ENCODE measurements around the gene UBE2E1. TPM values are rescaled to one million over a fixed set of nuclear protein-coding genes. Genes with fewer than 3 reads are reported as not detected.

UBE2E1 gene
- total and polyA plus RNA-seq, 2 donors (not counting 1 experiment from before 2014, with no cell fraction given), result 129 to 174 TPM

GRCh38 chr3:23919628-23920027 lies 113.9 kb downstream of the UBE2E1 start:
- no peaks in the 10 kb centered on the region for H3K27me3 ChIP-seq (ENCODE audit: control insufficient read depth, insufficient read depth, low read length)
- TF ChIP-seq CTCF (conservative IDR thresholded peaks at IDR 0.05 in 1 of 2, IDR thresholded peaks at IDR 0.05 in 1 of 2; ENCODE audit: low read depth in 1 of 2, low read length in 2 of 2) (no peak), EZH2 (IDR thresholded peaks at IDR 0.05; ENCODE audit: low read length, missing control alignments) (no peak)
- peak overlapping the region in 2 of 4 experiments; percentile 2 to 38 for H3K4me3 ChIP-seq (replicated peaks in 1 of 4; ENCODE audit: control extremely low read depth in 1 of 4, insufficient read depth in 1 of 4, low read depth in 3 of 4, low read length in 4 of 4)
- no peaks in the 10 kb centered on the region for H3K9me3 ChIP-seq (ENCODE audit: control insufficient read depth, insufficient read depth, low read depth, low read length)
- peak overlapping the region; percentile 52 for H3K4me2 ChIP-seq (ENCODE audit: extremely low read depth, insufficient read depth, low read length)
- H3K36me3 ChIP-seq (ENCODE audit: control insufficient read depth, insufficient read depth, low read length), result peaks cover 10% of the 10 kb centered on the region
- no peak overlapping the region for H2AFZ ChIP-seq (ENCODE audit: low read length)
- H3K4me1 ChIP-seq (ENCODE audit: control insufficient read depth, extremely low read depth, insufficient read depth, low read length), result peaks cover 2% of the 10 kb centered on the region
- peaks cover 7% of the 10 kb centered on the region for H4K20me1 ChIP-seq (ENCODE audit: control insufficient read depth, extremely low read depth, insufficient read depth, low read length)
- no peak for DNase-seq (ENCODE audit: low read depth in 2 of 2)
- H3K9ac ChIP-seq (ENCODE audit: insufficient read depth, low read length), result no peak overlapping the region
- peaks cover 23% of the 10 kb centered on the region for H3K79me2 ChIP-seq (ENCODE audit: control insufficient read depth, insufficient read depth, low read length)
- no peak overlapping the region for H3K27ac ChIP-seq (ENCODE audit: insufficient read depth, low read length)

GRCh38 chr3:23920151-23920655 lies 114.4 kb downstream of the UBE2E1 start:
- Histone ChIP-seq H3K9ac (ENCODE audit: insufficient read depth, low read length) (no peak overlapping the region), H2AFZ (ENCODE audit: low read length) (no peak overlapping the region), H3K27ac (ENCODE audit: insufficient read depth, low read length) (no peak overlapping the region), H3K36me3 (ENCODE audit: control insufficient read depth, insufficient read depth, low read length) (peaks cover 10% of the 10 kb centered on the region), H3K4me1 (ENCODE audit: control insufficient read depth, extremely low read depth, insufficient read depth, low read length) (peaks cover 2% of the 10 kb centered on the region), H3K4me3 (replicated peaks in 1 of 4; ENCODE audit: control extremely low read depth in 1 of 4, insufficient read depth in 1 of 4, low read depth in 3 of 4, low read length in 4 of 4) (peak overlapping the region in 1 of 4 experiments; percentile 2), H3K9me3 (ENCODE audit: control insufficient read depth, insufficient read depth, low read depth, low read length) (no peaks in the 10 kb centered on the region), H4K20me1 (ENCODE audit: control insufficient read depth, extremely low read depth, insufficient read depth, low read length) (peaks cover 7% of the 10 kb centered on the region), H3K4me2 (ENCODE audit: extremely low read depth, insufficient read depth, low read length) (no peak overlapping the region), H3K27me3 (ENCODE audit: control insufficient read depth, insufficient read depth, low read length) (no peaks in the 10 kb centered on the region), H3K79me2 (ENCODE audit: control insufficient read depth, insufficient read depth, low read length) (peaks cover 19% of the 10 kb centered on the region)
- no peak for TF ChIP-seq CTCF (conservative IDR thresholded peaks at IDR 0.05 in 1 of 2, IDR thresholded peaks at IDR 0.05 in 1 of 2; ENCODE audit: low read depth in 1 of 2, low read length in 2 of 2)
- no peak for TF ChIP-seq EZH2 (IDR thresholded peaks at IDR 0.05; ENCODE audit: low read length, missing control alignments)
- DNase-seq (ENCODE audit: low read depth in 2 of 2), result no peak

- peaks cover 10% of the 10 kb centered on the region for H3K36me3 ChIP-seq (ENCODE audit: control insufficient read depth, insufficient read depth, low read length)
- H3K4me2 ChIP-seq (ENCODE audit: extremely low read depth, insufficient read depth, low read length), result no peak overlapping the region
- no peaks in the 10 kb centered on the region for H3K4me1 ChIP-seq (ENCODE audit: control insufficient read depth, extremely low read depth, insufficient read depth, low read length)
- peaks cover 7% of the 10 kb centered on the region for H4K20me1 ChIP-seq (ENCODE audit: control insufficient read depth, extremely low read depth, insufficient read depth, low read length)
- H3K9me3 ChIP-seq (ENCODE audit: control insufficient read depth, insufficient read depth, low read depth, low read length), result no peaks in the 10 kb centered on the region
- peaks cover 19% of the 10 kb centered on the region for H3K79me2 ChIP-seq (ENCODE audit: control insufficient read depth, insufficient read depth, low read length)
- no peak for DNase-seq (ENCODE audit: low read depth in 2 of 2)
- H2AFZ ChIP-seq (ENCODE audit: low read length), result no peak overlapping the region
- no peak overlapping the region for H3K4me3 ChIP-seq (replicated peaks in 1 of 4; ENCODE audit: control extremely low read depth in 1 of 4, insufficient read depth in 1 of 4, low read depth in 3 of 4, low read length in 4 of 4)
- TF ChIP-seq EZH2 (IDR thresholded peaks at IDR 0.05; ENCODE audit: low read length, missing control alignments), result no peak
- TF ChIP-seq CTCF (conservative IDR thresholded peaks at IDR 0.05 in 1 of 2, IDR thresholded peaks at IDR 0.05 in 1 of 2; ENCODE audit: low read depth in 1 of 2, low read length in 2 of 2), result no peak
- H3K27ac ChIP-seq (ENCODE audit: insufficient read depth, low read length), result no peak overlapping the region
- H3K27me3 ChIP-seq (ENCODE audit: control insufficient read depth, insufficient read depth, low read length), result no peaks in the 10 kb centered on the region
- no peak overlapping the region for H3K9ac ChIP-seq (ENCODE audit: insufficient read depth, low read length)
Measured at GRCh38 chr3:23921052-23921511, 115.3 kb downstream of the UBE2E1 start.

Measured in fibroblast of lung (primary cell).